GM18951 (cell line): ENCODE data around the gene GPC1.

Source experiments
- POLR2A ChIP-seq: IDR thresholded peaks from 4 replicates; pipeline ENCODE4 v1.6.1; 2011; ENCODE audit warnings: mild to moderate bottlenecking; ENCODE audit not compliant: insufficient read length, insufficient read depth; ENCODE audit errors: extremely low read depth
- in situ Hi-C: fragments of 300-500 bp; cut with MboI; formaldehyde crosslinking; loops from one replicate; pipeline ENCODE4 v1.12.0; 2022; ENCODE audit warnings: low sequenced_read_pairs, mixed read lengths, inconsistent platforms; ENCODE audit not compliant: unreplicated experiment

The GPC1 gene

DNA sequence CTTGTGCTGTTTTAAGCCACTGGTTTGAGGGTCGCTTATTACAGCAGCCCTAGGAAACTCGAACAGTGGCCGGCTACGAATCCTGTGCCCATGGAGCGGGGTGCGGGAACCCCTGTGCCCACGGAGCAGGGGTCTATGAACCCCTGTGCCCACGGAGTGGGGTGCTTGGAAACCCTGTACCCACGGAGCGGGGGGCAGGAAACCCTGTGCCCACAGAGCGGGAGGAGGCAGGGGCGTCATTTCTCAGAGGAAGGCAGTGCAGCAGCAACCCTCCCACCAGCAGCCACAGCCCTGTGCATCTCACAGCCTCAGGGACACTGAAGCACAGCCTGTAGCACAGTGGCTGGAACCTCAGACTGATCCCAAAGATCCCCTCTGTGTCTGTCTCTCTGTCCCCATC, 34.2 kb upstream of the GPC1 start:
- no peak for TF ChIP-seq POLR2A
- in situ Hi-C loops: no loop called here

DNA sequence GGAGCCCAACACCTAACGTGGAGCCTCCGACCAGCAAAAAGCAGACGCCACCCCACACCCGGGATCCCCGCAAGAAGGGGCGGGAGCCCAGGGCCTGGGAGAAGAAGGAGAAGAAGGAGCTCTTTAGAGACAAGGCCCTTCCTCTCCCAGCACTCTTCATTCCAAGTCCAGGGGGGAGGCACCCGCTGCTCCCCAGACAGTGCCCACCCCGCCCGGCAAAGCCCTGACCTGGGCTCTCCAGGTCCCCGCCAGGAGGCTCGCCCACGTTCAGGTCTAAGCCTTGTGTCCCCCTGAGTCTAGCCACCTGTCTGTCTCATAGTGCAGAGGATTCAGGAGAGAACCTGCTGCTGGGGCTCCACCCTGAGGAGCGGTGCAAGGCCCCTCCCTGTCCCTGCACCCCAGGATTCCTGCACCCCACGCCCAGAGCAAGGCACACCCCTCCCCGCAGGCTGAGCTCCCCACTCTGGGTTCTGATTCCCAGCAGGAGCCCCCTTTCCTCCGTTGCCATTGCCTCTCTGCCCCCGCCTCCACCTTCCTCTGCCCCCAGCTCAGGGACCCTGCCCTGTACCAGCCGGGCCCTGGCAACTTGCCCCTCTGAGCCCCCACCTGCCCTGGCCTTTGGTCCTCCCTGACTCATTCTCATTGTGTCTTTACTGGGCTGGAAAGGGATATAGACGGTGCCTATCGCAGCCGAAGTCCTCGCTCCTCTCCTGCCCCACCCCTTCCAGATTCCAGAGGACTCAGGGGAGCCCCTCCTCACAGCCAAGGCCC, 33.5 kb upstream of the GPC1 start:
- TF ChIP-seq POLR2A: no peak

DNA sequence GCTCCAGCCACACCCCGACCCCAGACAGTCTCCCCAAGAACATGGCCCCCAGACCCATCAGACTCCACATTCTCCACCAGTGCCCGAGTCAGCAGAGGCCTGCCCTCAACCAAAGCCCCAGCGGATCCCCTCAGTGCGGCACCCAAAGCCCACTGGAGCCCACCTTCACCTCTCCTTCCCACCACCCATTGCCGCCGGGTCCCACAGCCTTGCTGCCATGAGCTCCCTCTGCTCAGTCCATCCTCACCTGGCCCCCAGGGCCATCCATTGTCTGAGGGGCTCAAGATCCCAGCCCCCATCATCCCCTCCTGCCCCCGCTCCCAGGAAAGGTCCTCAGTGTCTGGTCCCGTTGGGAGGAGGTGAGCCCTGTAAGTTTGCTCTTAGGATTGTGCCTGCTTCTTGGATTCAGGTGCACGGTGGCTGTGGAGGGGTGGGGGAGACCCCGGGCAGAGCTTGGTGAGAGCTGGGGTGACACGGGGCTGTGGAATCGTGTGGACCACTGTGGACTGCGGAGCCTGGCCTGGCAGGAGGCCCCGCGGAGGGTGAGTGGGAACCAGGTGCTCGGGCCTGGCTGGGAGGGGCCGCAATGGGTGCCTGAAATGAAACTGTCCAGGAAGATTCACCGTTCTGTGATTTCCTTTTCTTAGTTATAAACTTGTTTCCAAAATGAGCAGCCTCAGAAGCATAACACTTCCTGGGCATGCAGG, 32.7 kb upstream of the GPC1 start:
- in situ Hi-C loops: no loop called here
- no peak for TF ChIP-seq POLR2A

More for the DNA sequence above, 33.5 kb upstream of the GPC1 start:
- in situ Hi-C loops: no loop called here

DNA sequence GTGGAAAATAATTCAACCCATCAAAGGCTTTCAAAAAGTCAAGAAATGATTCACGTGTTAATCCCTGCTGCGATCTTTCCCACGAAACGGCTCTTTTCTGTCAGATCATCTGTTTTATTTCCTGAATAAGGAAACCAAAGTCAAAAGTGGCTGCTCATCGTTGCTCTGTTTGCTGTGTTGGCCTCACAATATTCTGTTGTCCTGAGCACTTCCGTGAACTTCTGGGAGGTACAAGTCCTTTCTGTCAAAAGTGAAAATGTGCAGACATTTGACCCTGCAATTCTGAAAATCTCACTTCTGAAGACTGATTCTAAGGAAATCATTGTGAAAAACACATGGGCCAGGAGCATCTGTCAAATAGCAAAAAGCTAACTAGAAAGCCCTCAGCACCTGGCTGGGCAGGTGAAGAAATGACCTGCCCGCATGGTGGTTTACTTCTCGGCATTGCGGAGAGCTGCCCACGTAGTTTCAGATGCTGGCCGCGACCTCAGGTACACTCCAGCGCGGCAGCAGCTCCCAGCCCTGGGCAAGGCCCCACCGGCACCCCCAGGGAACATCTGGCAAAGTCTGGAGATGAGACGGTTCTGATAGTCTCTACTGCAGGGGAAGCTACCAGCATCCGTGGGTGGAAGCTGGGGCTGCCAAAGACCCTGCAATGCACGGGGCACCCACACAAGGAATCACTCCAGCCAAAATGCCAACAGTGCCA, 31.9 kb upstream of the GPC1 start:
- no peak for TF ChIP-seq POLR2A
- in situ Hi-C loops: no loop called here

DNA sequence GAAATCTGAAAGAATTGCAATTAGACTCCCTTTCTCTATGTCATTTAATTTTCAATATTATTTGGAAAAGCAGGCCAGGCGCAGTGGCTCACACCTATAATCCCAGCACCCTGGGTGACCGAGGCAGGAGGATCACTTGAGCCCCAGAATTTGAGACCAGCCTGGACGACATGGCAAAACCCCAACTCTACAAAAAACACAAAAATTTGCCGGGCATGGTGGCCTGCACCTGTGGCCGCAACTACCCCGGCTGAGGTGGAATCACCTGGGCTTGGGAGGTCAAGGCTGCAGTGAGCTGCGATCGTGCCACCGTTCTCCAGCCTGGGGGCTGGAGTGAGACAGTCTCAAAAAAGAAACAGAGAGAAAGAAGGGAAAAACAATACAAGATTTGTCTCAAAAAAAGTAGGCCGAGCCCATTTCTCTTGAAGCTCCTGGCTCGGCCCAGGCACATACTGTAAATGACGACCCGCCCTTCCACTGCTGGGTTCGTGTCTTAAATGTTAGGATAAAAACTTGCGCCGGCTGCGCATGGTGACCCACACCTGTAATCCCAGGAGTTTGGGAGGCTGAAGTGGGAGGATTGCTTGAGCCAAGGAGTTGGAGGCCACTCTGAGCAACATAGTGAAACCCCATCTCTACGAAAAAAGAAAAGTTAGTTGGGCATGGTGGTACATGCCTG, 31.1 kb upstream of the GPC1 start:
- in situ Hi-C loops: no loop called here
- no peak for TF ChIP-seq POLR2A

DNA sequence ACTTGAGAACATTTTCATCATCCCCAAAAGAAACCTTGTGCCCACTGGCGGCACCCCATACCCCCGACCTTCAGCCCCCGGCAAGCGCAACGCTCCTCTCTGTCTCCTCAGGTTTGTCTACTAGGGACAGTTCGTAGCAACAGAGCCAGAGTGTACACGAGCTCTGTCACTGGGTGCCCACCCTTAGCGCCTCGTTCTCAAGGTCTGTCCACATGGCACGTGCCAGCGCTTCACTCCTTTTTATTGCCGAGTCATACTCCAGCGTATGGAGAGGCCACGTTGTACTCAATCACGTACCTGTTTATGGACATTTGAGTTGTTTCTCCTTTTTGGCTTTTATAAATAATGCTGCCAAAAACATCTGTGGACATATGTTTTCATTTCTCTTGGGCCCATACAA, 30.3 kb upstream of the GPC1 start:
- no peak for TF ChIP-seq POLR2A

DNA sequence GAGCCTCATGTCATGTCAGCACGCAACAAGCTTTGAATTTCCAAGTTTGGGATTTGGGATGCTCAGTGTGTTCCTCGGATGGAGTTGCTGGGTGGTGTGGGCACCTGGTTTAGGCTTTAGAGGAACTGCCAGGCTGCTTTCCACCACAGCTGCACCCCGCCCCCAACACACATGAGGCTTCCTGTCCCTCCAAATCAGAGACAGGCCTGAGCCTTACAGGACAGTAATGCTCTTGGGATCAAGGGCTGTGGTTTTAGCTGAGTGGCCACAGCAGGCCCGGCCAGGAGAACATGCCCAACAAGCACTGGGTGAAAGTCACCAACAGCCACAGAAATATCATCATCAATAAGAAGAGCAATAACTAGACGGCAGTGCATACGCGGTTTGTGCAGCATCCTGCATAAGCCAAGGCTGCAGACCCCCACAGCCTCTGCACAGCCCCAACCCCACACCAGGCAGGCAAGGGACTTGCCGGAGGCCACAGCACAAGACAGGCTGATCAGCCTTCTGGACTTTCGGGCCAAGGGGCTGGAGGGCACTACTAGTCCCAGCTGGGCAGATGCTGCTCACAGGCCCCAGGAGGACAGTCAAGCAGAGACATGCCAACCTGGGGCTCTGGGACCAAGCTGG, 29.7 kb upstream of the GPC1 start:
- in situ Hi-C loops: no loop called here
- TF ChIP-seq POLR2A: no peak

More for the DNA sequence above, 30.3 kb upstream of the GPC1 start:
- in situ Hi-C loops: no loop called here

DNA sequence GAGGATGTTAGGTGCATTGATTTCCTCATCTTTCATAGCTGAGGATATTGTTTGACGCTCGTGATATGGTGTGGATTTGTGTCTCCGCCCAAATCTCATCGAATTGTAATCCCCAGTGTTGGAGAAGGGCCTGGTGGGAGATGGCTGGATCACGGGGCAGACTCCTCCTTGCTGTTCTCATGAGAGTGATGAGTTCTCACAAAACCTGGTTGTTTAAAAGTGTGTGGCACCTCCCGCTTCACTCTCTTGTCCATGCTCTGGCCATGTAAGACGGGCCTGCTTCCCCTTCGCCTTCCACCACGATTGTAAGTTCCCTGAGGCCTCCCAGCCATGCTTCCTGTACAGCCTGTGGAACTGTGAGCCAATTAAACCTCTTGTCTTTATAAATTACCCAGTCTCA, 28.4 kb upstream of the GPC1 start:
- TF ChIP-seq POLR2A: no peak
- in situ Hi-C loops: no loop called here

DNA sequence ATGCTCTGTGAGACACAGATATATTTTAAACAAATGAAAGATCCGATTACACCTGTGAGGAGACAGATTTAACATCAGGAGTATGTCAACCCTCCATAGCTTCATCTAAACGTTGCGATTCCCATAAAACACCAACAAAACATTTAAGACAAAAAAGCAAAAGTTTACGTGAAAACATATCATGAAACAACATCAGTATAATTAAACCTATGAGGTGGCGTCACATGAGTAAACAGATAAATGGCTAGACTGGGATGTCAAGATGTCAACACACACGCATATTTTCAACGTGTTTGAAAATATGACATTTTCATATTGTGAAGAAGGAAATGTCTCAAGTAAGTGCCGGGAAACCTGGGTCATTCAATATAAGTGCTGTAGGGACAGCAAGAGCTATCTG, 25.5 kb upstream of the GPC1 start:
- in situ Hi-C loops: no loop called here

DNA sequence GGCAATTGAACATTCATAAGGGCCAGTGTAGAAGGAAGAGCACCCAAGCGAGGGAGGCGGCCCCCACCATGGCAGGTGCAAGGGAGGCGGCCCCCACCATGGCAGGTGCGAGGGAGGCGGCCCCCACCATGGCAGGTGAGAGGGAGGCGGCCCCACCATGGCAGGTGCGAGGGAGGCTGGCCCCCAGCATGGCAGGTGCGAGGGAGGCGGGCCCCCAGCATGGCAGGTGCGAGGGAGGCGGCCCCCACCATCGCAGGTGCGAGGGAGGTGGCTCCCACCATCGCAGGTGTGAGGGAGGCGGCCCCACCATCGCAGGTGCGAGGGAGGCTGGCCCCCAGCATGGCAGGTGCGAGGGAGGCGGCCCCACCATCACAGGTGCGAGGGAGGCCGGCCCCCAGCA, 24.7 kb upstream of the GPC1 start:
- in situ Hi-C loops: no loop called here
- TF ChIP-seq POLR2A: no peak

More for the DNA sequence above, 25.5 kb upstream of the GPC1 start:
- TF ChIP-seq POLR2A: no peak

DNA sequence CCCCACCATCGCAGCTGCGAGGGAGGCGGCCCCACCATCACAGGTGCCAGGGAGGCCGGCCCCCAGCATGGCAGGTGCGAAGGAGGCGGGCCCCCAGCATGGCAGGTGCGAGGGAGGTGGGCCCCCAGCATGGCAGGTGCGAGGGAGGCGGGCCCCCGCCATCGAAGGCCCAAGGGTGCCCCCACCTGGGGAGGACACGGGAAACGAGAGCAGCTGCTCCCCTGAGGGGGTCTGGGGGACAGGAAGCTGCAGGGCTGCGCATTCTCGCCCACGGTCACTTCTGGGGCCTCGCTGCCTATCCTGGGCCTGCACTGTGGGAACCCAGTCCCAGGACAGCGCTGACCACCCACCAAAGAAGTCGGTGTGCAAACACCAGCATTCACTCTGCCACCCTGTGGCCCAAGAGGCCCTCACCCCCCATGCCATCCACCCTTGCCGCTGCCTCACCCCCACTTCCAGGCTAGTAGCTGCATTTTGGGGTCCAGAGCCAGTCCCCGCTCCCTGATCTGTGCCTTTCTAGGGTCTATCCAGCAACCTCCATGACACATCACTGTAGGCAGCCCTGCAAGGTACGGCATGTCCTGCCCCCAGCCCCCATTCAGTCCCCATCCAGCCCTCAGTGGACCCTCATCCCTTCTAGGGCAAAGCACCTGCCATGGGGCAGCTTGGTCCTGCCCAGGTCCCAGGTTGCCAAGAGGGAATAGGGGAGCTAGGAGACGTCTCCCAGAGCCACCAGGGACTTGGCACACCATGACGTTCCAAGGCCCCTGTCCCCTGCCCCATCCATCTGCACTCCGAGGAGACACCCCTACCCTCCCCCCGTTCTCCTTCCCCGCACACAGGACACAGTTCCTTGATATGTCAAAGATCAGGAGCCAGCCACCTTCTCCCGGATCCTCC, 24.0 kb upstream of the GPC1 start:
- in situ Hi-C loops: no loop called here
- no peak for TF ChIP-seq POLR2A
